NCI-H2107 (cell line): ENCODE data around the gene RFC5.
"Not testable (repeated sequence)": the region's sequence is repeated elsewhere in the genome, so short reads cannot be mapped to it uniquely, and the experiment has no call there.

ENCODE experiments used
- DNase-seq: peaks from one replicate; lab custom pipeline; 2025; lab: John Stamatoyannopoulos, UW

The RFC5 gene

GRCh38 chr12:118052324-118053070 is 36.0 kb downstream of the RFC5 start:
- DNase-seq: no peak

GRCh38 chr12:118053071-118053985 is 36.8 kb downstream of the RFC5 start:
- no peak for DNase-seq

DNA sequence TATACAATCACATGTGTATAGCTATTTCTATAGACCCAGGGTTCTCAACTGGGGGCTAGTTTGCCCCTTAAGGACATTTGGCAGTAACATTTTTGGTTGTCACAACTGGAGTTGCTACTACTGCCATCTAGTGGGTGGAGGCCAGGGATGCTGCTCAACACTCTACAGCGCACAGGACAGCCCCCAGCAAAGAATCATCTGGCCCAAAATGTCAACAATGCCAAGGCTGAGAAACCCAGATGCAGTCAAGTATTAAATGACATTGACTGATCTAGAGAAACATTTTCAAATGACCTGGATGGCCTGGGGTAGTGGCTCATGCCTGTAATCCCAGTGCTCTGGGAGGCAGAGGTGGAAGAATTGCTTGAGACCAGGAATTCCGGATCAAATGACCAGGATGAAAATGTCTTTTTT is 38.6 kb downstream of the RFC5 start:
- peak; percentile 24 for DNase-seq

- no peak for DNase-seq
These were observed 39.6 kb downstream of the RFC5 start for GRCh38 chr12:118055865-118056773.

DNA sequence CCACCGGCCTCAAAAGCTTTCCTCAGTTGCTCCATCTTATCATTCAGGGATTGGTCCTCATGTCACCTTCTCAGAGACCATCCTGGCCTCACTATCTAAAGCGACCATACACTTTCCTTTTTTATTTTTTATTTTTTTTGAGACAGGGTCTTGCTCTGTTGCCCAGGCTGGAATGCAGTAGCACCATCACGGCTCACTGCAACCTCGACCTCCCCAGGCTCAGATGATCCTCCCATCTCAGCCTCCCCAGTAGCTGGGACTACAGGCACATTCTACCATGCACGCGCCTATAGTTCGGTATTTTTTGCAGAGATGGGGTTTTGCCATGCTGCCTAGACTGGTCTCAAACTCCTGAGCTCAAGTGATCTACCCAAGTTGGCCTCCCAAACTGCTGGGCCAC is 41.7 kb downstream of the RFC5 start:
- no peak for DNase-seq

DNA sequence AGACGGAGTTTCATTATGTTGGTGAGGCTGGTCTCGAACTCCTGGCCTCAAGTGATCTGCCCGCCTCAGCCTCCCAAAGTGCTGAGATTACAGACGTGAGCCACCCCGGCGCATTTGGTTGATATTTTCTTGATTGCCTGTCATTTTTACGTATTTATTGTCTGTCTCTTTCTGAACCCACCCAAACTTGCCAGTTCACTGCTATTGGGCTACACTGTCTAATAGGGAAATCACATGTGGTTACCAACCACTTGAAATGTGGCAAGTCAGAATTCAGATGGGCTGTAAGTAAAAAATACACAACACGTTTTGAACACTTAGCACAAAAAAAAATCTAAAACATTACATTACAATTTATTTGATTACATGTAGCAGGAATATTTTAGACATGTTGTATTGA is 42.4 kb downstream of the RFC5 start:
- DNase-seq: no peak

- DNase-seq: no peak
These were observed 43.1 kb downstream of the RFC5 start for GRCh38 chr12:118059341-118060191.

- no peak for DNase-seq
These were observed 44.0 kb downstream of the RFC5 start for GRCh38 chr12:118060301-118061010.

DNA sequence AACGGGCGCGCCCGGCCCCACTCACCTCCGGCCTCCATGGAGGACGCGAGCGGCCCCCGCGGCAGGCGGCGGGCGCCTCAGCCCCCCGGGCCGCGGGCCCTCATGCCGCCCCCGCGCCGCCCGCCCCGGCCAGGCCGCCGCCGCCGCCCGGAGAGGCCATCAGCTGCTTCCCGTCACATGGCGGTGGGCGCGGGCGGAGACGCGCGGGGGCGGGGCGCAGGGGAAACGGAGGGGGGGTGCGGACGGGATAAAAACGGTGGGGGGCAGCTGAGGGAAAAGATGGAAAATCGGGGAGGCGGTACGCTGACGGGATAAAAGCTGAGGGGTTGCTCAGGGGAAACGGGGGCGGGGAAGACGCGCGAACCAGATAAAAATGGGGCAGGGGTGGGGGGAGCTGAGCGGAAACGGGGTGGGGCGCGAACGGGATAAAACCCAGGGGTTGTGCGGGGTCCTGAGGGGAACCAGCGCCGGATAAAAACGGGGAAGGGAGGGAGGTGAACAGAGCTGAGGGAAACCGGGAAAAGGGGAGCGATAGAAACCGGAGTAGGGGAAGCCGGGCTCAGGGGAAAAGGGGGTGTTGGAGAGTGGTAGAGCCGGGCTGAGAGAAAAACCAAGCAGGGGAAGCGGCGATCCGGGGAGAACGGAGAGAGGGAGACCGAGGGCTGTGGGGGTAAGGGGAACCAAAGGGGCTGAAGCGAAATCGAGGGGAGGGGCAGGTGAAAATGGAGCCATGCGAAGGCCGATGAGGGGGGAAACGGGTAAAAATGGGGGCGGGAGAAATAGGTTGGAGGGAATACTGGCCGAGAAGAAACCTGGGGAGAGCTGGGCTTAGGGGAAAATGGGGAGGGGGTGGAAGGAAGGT is 44.7 kb downstream of the RFC5 start, which contains the start of gene WSB2:
Gene WSB2, minus strand, starts transcription at position 169 of the 862 bp plus-strand sequence. Its CDS starts 131 bp downstream, at position 38.
- DNase-seq: peak; percentile 38

GRCh38 chr12:118061873-118062843 is 45.7 kb downstream of the RFC5 start:
- peak; percentile 30 for DNase-seq

DNA sequence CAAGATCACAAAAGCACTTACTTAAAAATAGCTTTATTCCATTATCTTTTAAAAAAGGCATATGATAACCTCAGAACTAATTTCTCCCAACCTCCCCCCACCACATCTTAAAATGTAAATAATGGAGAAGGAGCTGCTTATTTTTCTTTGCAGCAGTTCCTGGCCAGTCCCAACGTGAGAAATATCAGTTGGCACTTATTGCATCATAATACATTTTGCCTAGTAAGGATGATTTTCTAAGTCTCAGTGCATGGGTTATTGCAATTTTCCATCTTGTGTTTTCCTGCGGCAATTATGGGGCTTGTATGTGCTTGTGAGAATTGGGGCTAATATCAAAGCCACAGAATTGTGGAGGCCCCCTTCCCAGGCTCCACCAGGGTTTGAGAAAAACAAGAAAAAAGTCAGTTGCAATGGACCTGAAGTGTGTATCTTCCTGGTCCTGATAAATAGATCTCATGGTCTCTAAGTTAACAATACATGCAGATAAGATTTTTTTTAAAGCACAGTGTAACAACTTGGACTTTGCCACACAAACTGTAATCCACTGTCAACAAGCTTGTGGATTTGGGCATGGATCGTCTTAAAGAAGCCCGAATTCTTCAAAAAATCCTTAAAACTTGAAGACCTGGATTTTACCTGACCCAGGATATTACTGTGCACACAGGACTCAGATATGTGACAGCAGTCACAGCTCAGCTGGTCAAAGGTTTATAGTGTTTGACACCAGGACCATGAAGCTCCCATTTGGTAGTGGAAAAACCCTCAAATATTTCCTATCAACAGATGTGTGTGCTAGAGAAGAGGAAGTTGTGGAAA is 47.3 kb downstream of the RFC5 start:
- no peak for DNase-seq

DNA sequence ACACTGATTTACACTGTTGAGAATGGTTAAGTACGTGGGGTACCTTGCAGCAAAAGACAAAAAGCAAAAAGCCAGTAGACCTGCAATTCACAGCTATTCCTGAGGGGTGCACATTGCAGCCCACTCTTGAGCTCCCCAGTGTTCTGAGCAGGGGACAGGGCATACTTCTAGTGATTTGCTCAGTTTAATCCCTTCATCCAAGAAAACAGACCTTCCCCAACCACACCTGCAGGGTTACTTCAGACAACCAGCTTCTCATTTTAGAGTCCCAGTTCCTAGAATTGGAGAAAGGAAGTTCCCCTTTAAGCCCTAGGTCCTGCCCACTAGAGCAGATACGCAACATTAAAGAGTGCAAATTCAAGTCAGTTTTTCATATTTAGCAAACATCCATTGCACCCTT is 48.1 kb downstream of the RFC5 start:
- DNase-seq: no peak

DNA sequence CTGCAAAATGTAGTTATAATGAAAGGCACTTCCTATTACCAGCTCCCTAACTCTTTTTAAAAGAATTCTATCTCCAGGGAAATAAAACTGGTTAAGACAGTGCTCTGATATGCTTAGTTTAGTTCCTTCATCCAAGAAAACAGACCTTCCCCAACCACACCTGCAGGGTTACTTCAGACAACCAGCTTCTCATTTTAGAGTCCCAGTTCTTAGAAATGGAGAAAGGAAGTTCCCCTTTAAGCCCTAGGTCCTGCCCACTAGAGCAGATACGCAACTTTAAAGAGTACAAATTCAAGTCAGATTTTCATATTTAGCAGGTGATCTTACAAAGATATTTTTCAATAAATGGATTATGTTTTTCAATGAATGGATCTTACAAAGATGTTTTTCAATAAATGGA is 48.9 kb downstream of the RFC5 start:
- DNase-seq: no peak

DNA sequence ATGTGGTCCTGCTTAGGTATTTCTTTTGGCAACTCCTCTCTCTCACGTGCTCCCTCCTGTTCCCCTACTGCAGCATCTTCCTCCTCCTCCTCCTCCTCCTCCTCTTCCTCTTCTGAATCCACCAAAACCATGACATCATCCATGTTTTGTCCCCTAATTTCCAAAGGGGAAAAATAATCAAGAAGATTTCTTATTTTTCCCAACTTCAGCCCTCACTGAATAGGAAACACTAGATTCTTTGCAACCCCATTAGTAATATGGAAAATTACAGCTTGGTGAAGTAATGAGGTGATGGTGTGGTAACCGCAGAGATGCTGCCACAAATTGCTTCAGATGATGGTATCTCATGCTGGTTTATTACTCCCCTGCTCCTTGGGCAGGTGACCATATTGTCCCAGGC is 51.9 kb downstream of the RFC5 start:
- DNase-seq: no peak

- DNase-seq: no peak
These were observed 54.1 kb downstream of the RFC5 start for GRCh38 chr12:118070650-118071049.

DNA sequence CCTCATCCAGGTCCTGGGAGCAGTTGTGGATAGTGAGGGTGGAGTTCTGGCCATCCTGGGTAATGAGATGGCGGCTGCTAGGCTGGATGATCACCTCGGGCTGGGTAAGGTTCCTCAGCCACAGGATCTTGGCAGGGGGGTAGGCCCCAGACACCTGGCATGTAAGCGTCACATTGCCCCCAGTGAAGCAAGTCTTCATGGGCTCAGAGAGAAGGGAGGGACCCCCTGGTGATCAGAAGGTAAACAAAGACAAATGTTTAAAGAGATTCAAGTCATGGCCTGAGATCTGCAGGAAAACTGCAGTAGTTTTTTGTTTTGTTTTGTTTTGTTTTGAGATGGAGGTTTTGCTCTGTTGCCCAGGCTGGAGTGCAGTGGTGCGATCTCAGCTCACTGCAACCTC is 57.3 kb downstream of the RFC5 start:
- DNase-seq: no peak

GRCh38 chr12:118081521-118081920 is 65.0 kb downstream of the RFC5 start:
- DNase-seq: not testable (repeated sequence)
